ENCODE measurements around the gene SRBD1.

- TF ChIP-seq, protein P1, sequence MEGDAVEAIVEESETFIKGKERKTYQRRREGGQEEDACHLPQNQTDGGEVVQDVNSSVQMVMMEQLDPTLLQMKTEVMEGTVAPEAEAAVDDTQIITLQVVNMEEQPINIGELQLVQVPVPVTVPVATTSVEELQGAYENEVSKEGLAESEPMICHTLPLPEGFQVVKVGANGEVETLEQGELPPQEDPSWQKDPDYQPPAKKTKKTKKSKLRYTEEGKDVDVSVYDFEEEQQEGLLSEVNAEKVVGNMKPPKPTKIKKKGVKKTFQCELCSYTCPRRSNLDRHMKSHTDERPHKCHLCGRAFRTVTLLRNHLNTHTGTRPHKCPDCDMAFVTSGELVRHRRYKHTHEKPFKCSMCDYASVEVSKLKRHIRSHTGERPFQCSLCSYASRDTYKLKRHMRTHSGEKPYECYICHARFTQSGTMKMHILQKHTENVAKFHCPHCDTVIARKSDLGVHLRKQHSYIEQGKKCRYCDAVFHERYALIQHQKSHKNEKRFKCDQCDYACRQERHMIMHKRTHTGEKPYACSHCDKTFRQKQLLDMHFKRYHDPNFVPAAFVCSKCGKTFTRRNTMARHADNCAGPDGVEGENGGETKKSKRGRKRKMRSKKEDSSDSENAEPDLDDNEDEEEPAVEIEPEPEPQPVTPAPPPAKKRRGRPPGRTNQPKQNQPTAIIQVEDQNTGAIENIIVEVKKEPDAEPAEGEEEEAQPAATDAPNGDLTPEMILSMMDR (IDR thresholded peaks at IDR 0.05; ENCODE audit: low read length), result no peak
- no peak for TF ChIP-seq EZH2 (optimal IDR thresholded peaks at IDR 0.05; ENCODE audit: low read depth, low read length)
- TF ChIP-seq EZH2phosphoT487 (IDR thresholded peaks at IDR 0.05; ENCODE audit: low read length), result no peak
These were observed 14.3 kb downstream of the SRBD1 start for GRCh38 chr2:45596761-45597160.

Data from MM.1S (cell line).